Stomach (tissue), 9 donors: ENCODE data around the gene GRB2. TPM values are rescaled to one million over a fixed set of nuclear protein-coding genes. Genes with fewer than 3 reads are reported as not detected.
"Not testable (repeated sequence)": the region's sequence is repeated elsewhere in the genome, so short reads cannot be mapped to it uniquely, and the experiment has no call there.

Source experiments
- DNase-seq, 2 donors: peaks; one replicate each; pipeline versions ENCODE4 v3.0.0 to v3.0.0-alpha.2; 2013 to 2019
- H3K27ac ChIP-seq, 5 donors: fragments of 200-600 bp in 4 of 5; sonication (generic) in 4 of 5; one replicate each; pipeline ENCODE4 v1.5.1; 2013 to 2019; ENCODE audit warnings: mild to moderate bottlenecking in 1 of 5, moderate library complexity in 1 of 5
- H3K27me3 ChIP-seq, 3 donors: fragments of 200-600 bp; sonication (generic); one replicate each; pipeline ENCODE4 v1.5.1; 2017 to 2019; ENCODE audit warnings: mixed run types in 1 of 3
- H3K36me3 ChIP-seq, 4 donors: fragments of 200-600 bp; sonication (generic); 1 replicate in 3 of 4; 2 replicates in 1 of 4; pipeline ENCODE4 v1.5.1; 2016 to 2019
- H3K4me1 ChIP-seq, 4 donors: fragments of 200-600 bp; sonication (generic); one replicate each; pipeline ENCODE4 v1.5.1; 2016 to 2019
- H3K4me3 ChIP-seq, 4 donors: fragments of 200-600 bp; sonication (generic) in 3 of 4; one replicate each; pipeline ENCODE4 v1.5.1; 2016 to 2019; ENCODE audit warnings: mild to moderate bottlenecking in 1 of 4
- H3K9me3 ChIP-seq, 4 donors: fragments of 200-600 bp; sonication (generic); one replicate each; pipeline ENCODE4 v1.5.1; 2016 to 2019
- EP300 ChIP-seq: sonication (generic); formaldehyde crosslinking; IDR thresholded peaks from one replicate; pipeline ENCODE4 v1.6.1; 2017; ENCODE audit warnings: antibody characterized with exemption
- POLR2A ChIP-seq, 4 donors: fragments of 450-650 bp; IDR thresholded peaks; one replicate each; pipeline ENCODE4 v1.6.1; 2016; ENCODE audit warnings: antibody characterized with exemption in 4 of 4, control low read depth in 2 of 4, mild to moderate bottlenecking in 1 of 4, moderate library complexity in 1 of 4
- POLR2AphosphoS5 ChIP-seq, 3 donors: sonication (generic); formaldehyde crosslinking; IDR thresholded peaks; one replicate each; pipeline ENCODE4 v1.6.1; 2016; ENCODE audit warnings: antibody characterized with exemption in 3 of 3
- WGBS, 5 donors: extraction: QIAGEN DNeasy Blood & Tissue Kit in 3 of 5; methylation state at CpG; one replicate each; pipeline versions ENCODE4 v1.1.5 to v1.1.7; 2013 to 2018; 5-methylcytosine and 5-hydroxymethylcytosine counted together
- intact Hi-C: fragments of 100-400 bp; cut with DNase I; formaldehyde crosslinking; loops from one replicate; pipeline ENCODE4 v1.15.1; 2023; ENCODE audit warnings: low total_unique reads
- polyA plus RNA-seq, 3 donors: library from polyadenylated mRNA; stranded (reverse); fragments of 200-250 nt; gene quantifications; one replicate each; pipeline ENCODE4 v1.2.3, GENCODE V29; 2013
- total RNA-seq, 5 donors: library from RNA; depleted of rRNA; stranded (reverse); fragments of >200 nt; gene quantifications; one replicate each; pipeline versions ENCODE4 v1.1.0 to v1.2.3, GENCODE V29; 2014 to 2016
- TF ChIP-seq, protein P1 (sequence below), 7 experiments: fragments of 450-650 bp in 4 of 7; fragments of 200-600 bp in 3 of 7; sonication (generic) in 3 of 7; IDR thresholded peaks; one replicate each; pipeline ENCODE4 v1.5.1; 2016 to 2019; ENCODE audit warnings: antibody characterized with exemption in 7 of 7, control low read depth in 2 of 7, mild to moderate bottlenecking in 1 of 7
- donor health status: healthy with polysubstance abuse.
- donor health status: Bipolar disorder and iron deficiency.
- donor health status: healthy.

GRB2 gene
- total and polyA plus RNA-seq, 8 donors = 32.5 to 488 (median 96.6) TPM

DNA sequence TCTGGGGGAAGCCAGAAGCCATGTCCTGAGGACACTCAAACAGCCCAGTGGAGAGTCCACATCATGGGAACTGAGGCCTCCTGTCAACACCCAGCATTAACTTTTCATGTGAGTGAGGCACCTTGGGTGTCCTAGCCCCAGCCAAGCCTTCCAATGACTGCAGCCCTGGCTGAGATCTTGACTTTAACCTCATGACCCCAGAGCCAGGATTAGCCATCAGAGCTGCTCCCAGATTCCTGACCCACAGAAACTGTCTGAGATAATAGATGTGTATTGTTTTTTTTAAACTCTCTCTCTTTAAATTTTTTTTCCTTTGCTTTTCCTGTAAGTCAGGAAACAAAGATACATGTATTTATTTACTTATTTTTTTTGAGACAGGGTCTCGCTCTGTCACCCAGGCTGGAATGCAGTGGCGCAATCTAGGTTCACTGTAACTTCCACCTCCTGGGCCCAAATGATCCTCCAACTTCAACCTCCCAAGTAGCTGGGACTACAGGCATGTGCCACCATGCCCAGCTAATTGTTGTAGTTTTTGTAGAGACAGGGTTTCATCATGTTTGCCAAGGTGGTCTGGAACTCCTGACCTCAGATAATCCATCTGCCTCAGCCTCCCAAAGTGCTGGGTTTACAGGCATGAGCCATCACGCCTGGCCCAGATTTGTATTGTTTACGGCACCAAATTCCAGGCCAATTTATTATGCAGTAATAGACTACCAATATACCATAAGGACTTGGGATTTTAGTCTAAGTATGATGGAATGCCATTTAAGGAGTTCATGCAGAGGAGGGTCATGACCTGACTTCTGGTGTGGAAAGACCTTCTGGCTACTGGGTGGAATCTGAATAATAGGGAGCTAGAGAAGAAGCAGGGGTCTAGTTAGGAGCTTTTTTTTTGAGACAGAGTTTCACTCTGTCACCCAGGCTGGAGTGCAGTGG is 37.0 kb upstream of the GRB2 start:
- peak overlapping the region; percentile 36 to 80 (median 68) for H3K27ac ChIP-seq
- H3K36me3 ChIP-seq = no peaks in the 10 kb centered on the region
- H3K9me3 ChIP-seq = no peaks in the 10 kb centered on the region
- intact Hi-C loops = no loop called here
- WGBS, 5 donors = 56 to 76% (median 69%) methylated on average over 4 of the region's 4 CpGs
- TF ChIP-seq POLR2AphosphoS5 (IDR thresholded peaks at IDR 0.05) (no peak), POLR2A (IDR thresholded peaks at IDR 0.05) (no peak), EP300 (no peak)
- TF ChIP-seq, protein P1, sequence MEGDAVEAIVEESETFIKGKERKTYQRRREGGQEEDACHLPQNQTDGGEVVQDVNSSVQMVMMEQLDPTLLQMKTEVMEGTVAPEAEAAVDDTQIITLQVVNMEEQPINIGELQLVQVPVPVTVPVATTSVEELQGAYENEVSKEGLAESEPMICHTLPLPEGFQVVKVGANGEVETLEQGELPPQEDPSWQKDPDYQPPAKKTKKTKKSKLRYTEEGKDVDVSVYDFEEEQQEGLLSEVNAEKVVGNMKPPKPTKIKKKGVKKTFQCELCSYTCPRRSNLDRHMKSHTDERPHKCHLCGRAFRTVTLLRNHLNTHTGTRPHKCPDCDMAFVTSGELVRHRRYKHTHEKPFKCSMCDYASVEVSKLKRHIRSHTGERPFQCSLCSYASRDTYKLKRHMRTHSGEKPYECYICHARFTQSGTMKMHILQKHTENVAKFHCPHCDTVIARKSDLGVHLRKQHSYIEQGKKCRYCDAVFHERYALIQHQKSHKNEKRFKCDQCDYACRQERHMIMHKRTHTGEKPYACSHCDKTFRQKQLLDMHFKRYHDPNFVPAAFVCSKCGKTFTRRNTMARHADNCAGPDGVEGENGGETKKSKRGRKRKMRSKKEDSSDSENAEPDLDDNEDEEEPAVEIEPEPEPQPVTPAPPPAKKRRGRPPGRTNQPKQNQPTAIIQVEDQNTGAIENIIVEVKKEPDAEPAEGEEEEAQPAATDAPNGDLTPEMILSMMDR (IDR thresholded peaks at IDR 0.05) = no peak
- DNase-seq = no peak
- peaks cover 0 to 8% (median 0%) of the 10 kb centered on the region in 4 donors for H3K4me1 ChIP-seq
- H3K27me3 ChIP-seq = no peaks in the 10 kb centered on the region
- H3K4me3 ChIP-seq = no peak overlapping the region

DNA sequence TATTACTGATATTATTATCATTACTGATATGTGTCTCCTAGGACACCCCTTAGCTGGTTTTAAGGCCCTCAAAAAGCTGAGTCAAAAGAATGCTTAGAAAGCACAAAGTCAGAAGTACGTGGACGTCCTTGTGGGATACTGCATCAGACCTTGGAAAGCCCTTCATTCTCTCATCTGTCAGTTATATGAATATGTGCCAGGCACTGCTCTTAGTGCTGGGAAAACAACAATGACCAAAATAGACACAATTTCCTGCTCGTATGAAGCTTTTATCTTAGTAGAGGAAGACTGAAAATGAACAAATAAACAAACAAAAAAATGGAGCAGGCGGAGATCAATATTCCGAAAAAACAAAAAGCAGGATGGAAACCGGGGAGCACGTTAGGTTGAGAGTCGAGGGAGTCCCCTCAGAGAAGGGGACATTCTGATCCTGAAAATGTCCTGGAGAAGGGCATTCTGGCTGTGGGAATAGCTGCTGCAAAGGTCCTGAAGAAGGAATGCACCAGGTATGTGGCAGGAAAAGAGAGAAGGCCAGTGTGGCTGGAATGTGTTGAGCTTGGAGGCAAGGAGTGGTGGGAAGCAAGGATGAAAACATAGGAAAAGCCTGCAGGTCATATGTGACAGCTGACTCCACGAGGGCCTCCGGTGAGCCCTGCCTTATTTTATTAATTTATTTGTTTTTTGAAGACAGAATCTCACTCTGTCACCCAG is 35.4 kb upstream of the GRB2 start:
- Histone ChIP-seq H3K36me3 (no peaks in the 10 kb centered on the region), H3K4me1 (peaks cover 0 to 8% (median 2%) of the 10 kb centered on the region in 4 donors), H3K27me3 (no peaks in the 10 kb centered on the region), H3K4me3 (no peak overlapping the region), H3K9me3 (no peaks in the 10 kb centered on the region), H3K27ac (peak overlapping the region in 4 of 5 donors; percentile 26 to 80 (median 70))
- WGBS, 5 donors = 53 to 64% (median 56%) methylated on average over 10 of the region's 10 CpGs
- intact Hi-C loops = no loop called here
- TF ChIP-seq POLR2AphosphoS5 (IDR thresholded peaks at IDR 0.05) (peak in 1 of 3 donors; percentile 20), EP300 (no peak)
- DNase-seq = no peak

DNA sequence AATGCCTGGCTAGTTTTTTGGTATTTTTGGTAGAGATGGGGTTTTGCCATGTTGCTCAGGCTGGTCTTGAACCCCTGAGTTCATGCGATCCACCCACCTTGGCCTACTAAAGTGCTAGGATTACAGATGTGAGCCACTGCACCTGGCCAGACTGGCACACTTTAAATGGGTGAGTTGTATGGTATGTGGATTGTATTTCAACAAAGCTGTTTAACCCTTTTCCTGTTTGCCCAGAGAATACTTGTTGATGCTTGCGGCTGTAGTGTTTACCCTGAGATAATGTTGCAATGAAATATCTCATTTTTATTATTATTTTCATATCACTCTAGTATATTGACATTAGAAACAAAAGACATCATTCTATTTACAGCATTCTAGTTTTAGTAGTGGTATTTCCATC is 33.8 kb upstream of the GRB2 start:
- H3K27me3 ChIP-seq = no peaks in the 10 kb centered on the region
- H3K4me1 ChIP-seq = peaks cover 0 to 15% (median 3%) of the 10 kb centered on the region in 4 donors
- intact Hi-C loops = loop anchor here (10.0 kb wide), 1 partner anchor 66 kb away; no protein-coding TSS in a partner anchor
- H3K27ac ChIP-seq = no peak overlapping the region
- TF ChIP-seq EP300 (no peak), POLR2AphosphoS5 (IDR thresholded peaks at IDR 0.05) (no peak), POLR2A (IDR thresholded peaks at IDR 0.05) (no peak)
- TF ChIP-seq, protein P1 (IDR thresholded peaks at IDR 0.05) = no peak
- no peaks in the 10 kb centered on the region for H3K9me3 ChIP-seq
- H3K36me3 ChIP-seq = no peaks in the 10 kb centered on the region
- DNase-seq = no peak
- 61 to 85% (median 68%) methylated on average over 2 of the region's 2 CpGs for WGBS, 5 donors
- no peak overlapping the region for H3K4me3 ChIP-seq

DNA sequence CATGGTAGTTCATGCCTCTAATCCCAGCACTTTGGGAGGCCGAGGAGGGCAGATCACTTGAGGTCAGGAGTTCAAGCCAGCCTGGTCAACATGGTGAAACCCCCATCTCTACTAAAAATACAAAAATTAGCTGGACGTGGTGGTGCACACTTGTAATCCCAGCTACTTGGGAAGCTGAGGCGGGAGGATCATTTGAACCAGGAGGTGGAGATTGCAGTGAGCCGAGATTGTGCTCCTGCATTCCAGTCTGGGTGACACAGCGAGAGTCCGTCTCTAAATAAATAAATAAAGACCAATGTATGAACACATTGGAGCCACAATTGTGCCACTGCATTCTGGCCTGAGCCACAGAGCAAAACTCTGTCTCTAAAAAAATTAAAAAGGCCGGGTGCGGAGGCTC is 31.9 kb upstream of the GRB2 start:
- H3K4me3 ChIP-seq, DNase-seq, H3K27me3 ChIP-seq, H3K36me3 ChIP-seq, H3K9me3 ChIP-seq, H3K27ac ChIP-seq: not testable (repeated sequence)
- intact Hi-C loops = loop anchor here (10.0 kb wide), 1 partner anchor 67 kb away; no protein-coding TSS in a partner anchor
- H3K4me1 ChIP-seq = peaks cover 0 to 15% (median 0%) of the 10 kb centered on the region in 4 donors
- 89 to 93% (median 91%) methylated on average over 8 of the region's 8 CpGs for WGBS, 5 donors

DNA sequence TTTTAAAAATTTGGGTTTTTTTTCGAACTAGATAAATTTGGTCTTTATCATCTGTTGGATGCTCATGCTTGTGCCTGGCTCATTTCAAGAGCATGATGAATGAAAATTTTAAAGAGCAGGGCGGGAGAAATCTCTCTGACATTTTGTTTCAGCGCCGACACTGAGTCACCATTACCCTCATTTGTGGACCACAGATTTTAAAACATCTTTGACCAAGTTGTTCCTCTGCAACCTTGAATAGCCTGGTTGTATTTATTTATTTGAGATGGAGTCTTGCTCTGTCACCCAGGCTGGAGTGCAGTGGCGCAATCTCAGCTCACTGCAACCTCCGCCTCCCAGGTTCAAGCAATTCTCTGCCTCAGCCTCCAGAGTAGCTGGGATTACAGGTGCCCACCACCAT is 29.0 kb upstream of the GRB2 start:
- intact Hi-C loops = loop anchor here (10.0 kb wide), 1 partner anchor 70 kb away; no protein-coding TSS in a partner anchor
- not testable (repeated sequence) for H3K9me3 ChIP-seq, H3K4me3 ChIP-seq, H3K36me3 ChIP-seq, H3K27me3 ChIP-seq, DNase-seq, H3K27ac ChIP-seq
- peaks cover 0 to 29% (median 7%) of the 10 kb centered on the region in 4 donors for H3K4me1 ChIP-seq
- WGBS, 5 donors = 89 to 96% (median 93%) methylated on average over 6 of the region's 6 CpGs
